Rectal smooth muscle tissue (tissue), 1 donor: ENCODE data around the gene MTREX.

Experiments used
- H3K27ac ChIP-seq: one replicate; pipeline ENCODE4 v1.7.0; 2013; ENCODE audit warnings: low read depth, low read length, inconsistent platforms
- H3K27me3 ChIP-seq: one replicate; pipeline ENCODE4 v1.7.0; 2013; ENCODE audit warnings: low read length; ENCODE audit not compliant: control insufficient read depth, insufficient read depth
- H3K36me3 ChIP-seq: one replicate; pipeline ENCODE4 v1.7.0; 2013; ENCODE audit warnings: low read length; ENCODE audit not compliant: control insufficient read depth, insufficient read depth
- H3K4me1 ChIP-seq: one replicate; pipeline ENCODE4 v1.7.0; 2013; ENCODE audit warnings: low read length; ENCODE audit not compliant: control insufficient read depth, insufficient read depth
- H3K4me3 ChIP-seq: one replicate; pipeline ENCODE4 v1.7.0; 2013; ENCODE audit warnings: low read length
- H3K9ac ChIP-seq: one replicate; pipeline ENCODE4 v1.7.0; 2013; ENCODE audit warnings: low read length

MTREX gene

GRCh38 chr5:55441954-55442353, 134.2 kb downstream of the MTREX start:
- Histone ChIP-seq H3K27ac (peak overlapping the region; percentile 57), H3K4me3 (no peak overlapping the region), H3K4me1 (peaks cover 38% of the 10 kb centered on the region), H3K36me3 (peaks cover 2% of the 10 kb centered on the region), H3K9ac (no peak overlapping the region), H3K27me3 (no peaks in the 10 kb centered on the region)

GRCh38 chr5:55445791-55446190, 138.0 kb downstream of the MTREX start:
- Histone ChIP-seq H3K36me3 (peaks cover 5% of the 10 kb centered on the region), H3K4me3 (no peak overlapping the region), H3K9ac (no peak overlapping the region), H3K4me1 (peaks cover 27% of the 10 kb centered on the region), H3K27me3 (no peaks in the 10 kb centered on the region), H3K27ac (no peak overlapping the region)

GRCh38 chr5:55446640-55447351, 139.0 kb downstream of the MTREX start:
- Histone ChIP-seq H3K27me3 (no peaks in the 10 kb centered on the region), H3K9ac (no peak overlapping the region), H3K4me3 (no peak overlapping the region), H3K4me1 (peaks cover 19% of the 10 kb centered on the region), H3K27ac (no peak overlapping the region), H3K36me3 (peaks cover 5% of the 10 kb centered on the region)

- H3K4me3 ChIP-seq: no peak overlapping the region
- no peak overlapping the region for H3K9ac ChIP-seq
- H3K27ac ChIP-seq: peak overlapping the region; percentile 33
- no peaks in the 10 kb centered on the region for H3K27me3 ChIP-seq
- peaks cover 19% of the 10 kb centered on the region for H3K4me1 ChIP-seq
- peaks cover 5% of the 10 kb centered on the region for H3K36me3 ChIP-seq
Observed at GRCh38 chr5:55450050-55450765, 142.4 kb downstream of the MTREX start.

GRCh38 chr5:55451976-55452375, 144.2 kb downstream of the MTREX start:
- H3K27ac ChIP-seq: no peak overlapping the region
- no peak overlapping the region for H3K4me3 ChIP-seq
- peaks cover 5% of the 10 kb centered on the region for H3K36me3 ChIP-seq
- no peaks in the 10 kb centered on the region for H3K27me3 ChIP-seq
- H3K9ac ChIP-seq: no peak overlapping the region
- peaks cover 19% of the 10 kb centered on the region for H3K4me1 ChIP-seq

- H3K9ac ChIP-seq: no peak overlapping the region
- no peak overlapping the region for H3K4me3 ChIP-seq
- H3K36me3 ChIP-seq: peaks cover 5% of the 10 kb centered on the region
- H3K4me1 ChIP-seq: peaks cover 15% of the 10 kb centered on the region
- no peak overlapping the region for H3K27ac ChIP-seq
- H3K27me3 ChIP-seq: no peaks in the 10 kb centered on the region
Observed at GRCh38 chr5:55453211-55453610, 145.4 kb downstream of the MTREX start.

- no peak overlapping the region for H3K9ac ChIP-seq
- no peaks in the 10 kb centered on the region for H3K27me3 ChIP-seq
- peaks cover 13% of the 10 kb centered on the region for H3K4me1 ChIP-seq
- no peak overlapping the region for H3K27ac ChIP-seq
- H3K36me3 ChIP-seq: peaks cover 5% of the 10 kb centered on the region
- H3K4me3 ChIP-seq: no peak overlapping the region
Observed at GRCh38 chr5:55454282-55454681, 146.5 kb downstream of the MTREX start.

GRCh38 chr5:55456216-55456895, 148.6 kb downstream of the MTREX start:
- H3K9ac ChIP-seq: no peak overlapping the region
- H3K27me3 ChIP-seq: no peaks in the 10 kb centered on the region
- no peaks in the 10 kb centered on the region for H3K36me3 ChIP-seq
- no peaks in the 10 kb centered on the region for H3K4me1 ChIP-seq
- no peak overlapping the region for H3K4me3 ChIP-seq
- no peak overlapping the region for H3K27ac ChIP-seq

GRCh38 chr5:55459572-55459971, 151.8 kb downstream of the MTREX start:
- Histone ChIP-seq H3K27ac (no peak overlapping the region), H3K36me3 (no peaks in the 10 kb centered on the region), H3K27me3 (no peaks in the 10 kb centered on the region), H3K4me3 (no peak overlapping the region), H3K4me1 (no peaks in the 10 kb centered on the region), H3K9ac (no peak overlapping the region)

GRCh38 chr5:55463613-55464012, 155.8 kb downstream of the MTREX start:
- Histone ChIP-seq H3K36me3 (no peaks in the 10 kb centered on the region), H3K4me1 (no peaks in the 10 kb centered on the region), H3K4me3 (no peak overlapping the region), H3K9ac (no peak overlapping the region), H3K27ac (no peak overlapping the region), H3K27me3 (no peaks in the 10 kb centered on the region)

- Histone ChIP-seq H3K36me3 (no peaks in the 10 kb centered on the region), H3K9ac (no peak overlapping the region), H3K27me3 (no peaks in the 10 kb centered on the region), H3K27ac (no peak overlapping the region), H3K4me3 (no peak overlapping the region), H3K4me1 (peaks cover 8% of the 10 kb centered on the region)
Observed at GRCh38 chr5:55467862-55468551, 160.2 kb downstream of the MTREX start.

GRCh38 chr5:55469839-55470238, 162.1 kb downstream of the MTREX start:
- no peak overlapping the region for H3K4me3 ChIP-seq
- H3K27ac ChIP-seq: no peak overlapping the region

More at GRCh38 chr5:55469839-55470238, 162.1 kb downstream of the MTREX start:
- H3K36me3 ChIP-seq: no peaks in the 10 kb centered on the region
- H3K9ac ChIP-seq: no peak overlapping the region
- H3K27me3 ChIP-seq: no peaks in the 10 kb centered on the region
- peaks cover 8% of the 10 kb centered on the region for H3K4me1 ChIP-seq
